Measurements from ENCODE around the gene MOB3A. TPM values are rescaled to one million over a fixed set of nuclear protein-coding genes. Genes with fewer than 3 reads are reported as not detected.

Gene MOB3A
- total and polyA plus RNA-seq, 9 of the 15 experiments (the other 6 are each of a cell fraction or from before 2014, with no cell fraction given), result 1.1 to 24.1 (median 6.0) TPM

DNA sequence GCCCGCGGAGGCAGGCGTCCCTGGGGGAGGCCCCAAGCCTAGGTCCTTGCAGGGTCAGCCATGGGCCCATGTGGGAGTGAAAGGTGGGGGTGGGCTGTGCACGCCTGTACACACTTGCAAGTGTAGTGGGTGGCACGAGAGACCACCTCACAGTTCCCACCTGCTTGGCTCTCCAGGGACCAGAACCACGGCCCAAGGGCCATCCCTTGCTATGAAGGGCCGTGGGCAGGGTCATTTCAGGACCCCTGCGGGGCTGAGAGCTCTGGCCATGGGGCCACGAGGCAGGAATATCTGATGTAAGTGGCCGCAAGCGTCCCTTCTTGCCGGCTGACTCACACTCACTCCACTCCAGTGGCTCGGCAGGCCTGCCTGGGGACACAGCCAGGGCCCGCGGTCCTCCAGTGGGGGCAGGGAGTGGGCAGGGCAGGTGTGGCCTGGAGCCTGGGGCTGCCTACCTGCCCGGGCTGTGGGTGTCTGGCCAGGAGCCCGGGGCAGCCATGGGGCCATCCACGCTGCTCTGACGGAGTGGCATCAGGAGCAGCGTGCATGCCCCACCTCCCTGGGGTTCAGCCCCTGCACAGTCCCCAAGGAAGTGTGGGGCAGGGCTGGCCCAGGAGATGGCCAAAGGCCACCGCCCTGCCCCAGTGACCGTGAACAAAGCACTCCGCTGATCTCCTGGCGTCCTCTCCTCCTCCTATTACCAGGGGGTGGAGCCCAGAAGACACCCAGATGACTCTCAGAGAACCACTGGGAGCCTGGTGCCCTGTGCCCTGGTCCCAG is 36.5 kb downstream of the MOB3A start (continued):
- TF ChIP-seq NRF1 (conservative IDR thresholded peaks at IDR 0.05 in 1 of 2, IDR thresholded peaks at IDR 0.05 in 1 of 2) (peak; percentile 46 to 67), ZNF253 (CRISPR knock-in tag; conservative IDR thresholded peaks at IDR 0.05) (no peak), ZKSCAN3 (CRISPR knock-in tag; IDR thresholded peaks at IDR 0.05) (no peak), SOX6 (IDR thresholded peaks at IDR 0.05) (peak; percentile 67), THRB (CRISPR knock-in tag; conservative IDR thresholded peaks at IDR 0.05) (no peak), MYNN (IDR thresholded peaks at IDR 0.05) (peak; percentile 20), MYNN (CRISPR knock-in tag; IDR thresholded peaks at IDR 0.05) (no peak), ZNF274 (IDR thresholded peaks at IDR 0.05; ENCODE audit: borderline replicate concordance, low read depth, low read length) (no peak)
- TF ChIP-seq, protein P1, sequence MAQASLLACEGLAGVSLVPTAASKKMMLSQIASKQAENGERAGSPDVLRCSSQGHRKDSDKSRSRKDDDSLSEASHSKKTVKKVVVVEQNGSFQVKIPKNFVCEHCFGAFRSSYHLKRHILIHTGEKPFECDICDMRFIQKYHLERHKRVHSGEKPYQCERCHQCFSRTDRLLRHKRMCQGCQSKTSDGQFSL (CRISPR knock-in tag; IDR thresholded peaks at IDR 0.05), result peak; percentile 67; the same call in 1 of the 2 replicates
- TF ChIP-seq, protein P1 (tag; IDR thresholded peaks at IDR 0.05), result peak in 1 of 2 experiments; percentile 72; a peak in 2 of 4 replicates

Measured in K562 (cell line).